Adrenal gland (tissue), 12 donors: ENCODE data around the gene GALNT1. TPM values are rescaled to one million over a fixed set of nuclear protein-coding genes. Genes with fewer than 3 reads are reported as not detected.

Experiments used
- DNase-seq, 7 donors: peaks; one replicate each; pipeline ENCODE4 v3.0.0-alpha.2; 2019 to 2020
- H3K27ac ChIP-seq, 5 donors: fragments of 200-600 bp; sonication (generic) in 4 of 5; 1 replicate in 3 of 5; 2 replicates in 2 of 5; pipeline versions ENCODE4 v1.5.1 to v1.8.0; 2016 to 2020; ENCODE audit warnings: mild to moderate bottlenecking in 1 of 5
- H3K27me3 ChIP-seq: fragments of 200-600 bp; 2 replicates; pipeline ENCODE4 v1.8.0; 2021
- H3K36me3 ChIP-seq, 2 donors: fragments of 200-600 bp; replicated peaks in 1 of 2; 1 replicate in 1 of 2; 2 replicates in 1 of 2; pipeline versions ENCODE4 v1.5.1 to v1.8.0; 2018 to 2022
- H3K4me1 ChIP-seq, 2 donors: fragments of 200-600 bp; replicated peaks in 1 of 2; 1 replicate in 1 of 2; 2 replicates in 1 of 2; pipeline versions ENCODE4 v1.5.1 to v1.8.0; 2018 to 2021
- H3K4me3 ChIP-seq, 4 donors: fragments of 200-600 bp; sonication (generic) in 3 of 4; one replicate each; pipeline ENCODE4 v1.5.1; 2016 to 2018
- H3K9me3 ChIP-seq, 3 donors: fragments of 200-600 bp; sonication (generic) in 1 of 3; replicated peaks in 1 of 3; 1 replicate in 2 of 3; 2 replicates in 1 of 3; pipeline versions ENCODE4 v1.5.1 to v1.8.0; 2016 to 2021
- CTCF ChIP-seq, 6 experiments: fragments of 450-650 bp in 4 of 6; fragments of 200-600 bp in 2 of 6; sonication (generic) in 1 of 6; IDR thresholded peaks; 1 replicate in 5 of 6; 2 replicates in 1 of 6; pipeline versions ENCODE4 v1.5.1 to v1.8.0; 2016 to 2021; ENCODE audit warnings: antibody characterized with exemption in 6 of 6, mild to moderate bottlenecking in 2 of 6, moderate library complexity in 1 of 6
- POLR2A ChIP-seq, 2 donors: fragments of 450-650 bp; IDR thresholded peaks; one replicate each; pipeline ENCODE4 v1.6.1; 2017; ENCODE audit warnings: antibody characterized with exemption in 2 of 2, mild to moderate bottlenecking in 2 of 2, moderate library complexity in 1 of 2
- WGBS, 4 donors: extraction: QIAGEN DNeasy Blood & Tissue Kit in 2 of 4; methylation state at CpG; one replicate each; pipeline versions ENCODE4 v1.1.5 to v1.1.7; 2013 to 2017; 5-methylcytosine and 5-hydroxymethylcytosine counted together
- intact Hi-C, 2 donors: fragments of 100-400 bp; cut with DNase I; formaldehyde crosslinking; loops; one replicate each; pipeline versions ENCODE4 v1.14.1 to v1.15.0; 2022 to 2023
- polyA plus RNA-seq, 3 donors: library from polyadenylated mRNA; stranded (reverse); fragments of 200-250 nt in 2 of 3; fragments of 350-450 nt in 1 of 3; fragmentation: Illumina TruSeq in 1 of 3; extraction: RNeasy Lipid Tissue Mini Kit (QIAGEN cat#74804) in 1 of 3; gene quantifications; one replicate each; pipeline ENCODE4 v1.2.3, GENCODE V29; 2013 to 2014
- total RNA-seq, 9 donors: library from RNA; depleted of rRNA in 4 of 9; stranded (reverse); fragments of >200 nt in 4 of 9; fragments of 120-200 nt in 1 of 9; fragmentation: NEBNext Ultra II Directional in 1 of 9; extraction: Animal tissue kit (Norgen Biotek cat#: 25700) in 1 of 9; gene quantifications; one replicate each; pipeline versions ENCODE4 v1.1.0 to v1.2.4, GENCODE V29; 2013 to 2023
- donor health status: healthy with polysubstance abuse.
- donor health status: Bipolar disorder and iron deficiency.
- donor health status: DM: yes; HTN: yes; CAD: no.
- donor health status: DM: no; HTN: no; CAD: no.
- donor health status: DM: no; HTN: no; CAD: no.
- donor health status: DM: yes; HTN: yes; CAD: no.

The GALNT1 gene
- total and polyA plus RNA-seq, 12 donors, result 9.7 to 130 (median 65.4) TPM

- Histone ChIP-seq H3K36me3 (no peaks in the 10 kb centered on the region), H3K27ac (no peak overlapping the region), H3K27me3 (no peaks in the 10 kb centered on the region), H3K4me3 (no peak overlapping the region), H3K9me3 (no peaks in the 10 kb centered on the region), H3K4me1 (no peaks in the 10 kb centered on the region)
- TF ChIP-seq POLR2A (IDR thresholded peaks at IDR 0.05) (no peak), CTCF (IDR thresholded peaks at IDR 0.05) (no peak)
- 76 to 81% (median 79%) methylated on average over 1 of the region's 1 CpG for WGBS, 4 donors
- intact Hi-C loops, result no loop called here
- DNase-seq, result no peak
Observed at GRCh38 chr18:35671966-35672603, 90.5 kb downstream of the GALNT1 start.

GRCh38 chr18:35672897-35673296 lies 91.4 kb downstream of the GALNT1 start:
- Histone ChIP-seq H3K27me3 (no peaks in the 10 kb centered on the region), H3K27ac (no peak overlapping the region), H3K9me3 (no peaks in the 10 kb centered on the region), H3K36me3 (no peaks in the 10 kb centered on the region), H3K4me3 (no peak overlapping the region), H3K4me1 (no peaks in the 10 kb centered on the region)
- peak in 2 of 7 donors; percentile 7 to 19 for DNase-seq
- TF ChIP-seq POLR2A (IDR thresholded peaks at IDR 0.05) (no peak), CTCF (IDR thresholded peaks at IDR 0.05) (no peak)
- 95 to 100% (median 96%) methylated on average over 1 of the region's 1 CpG for WGBS, 4 donors
- intact Hi-C loops, result no loop called here

GRCh38 chr18:35673682-35674081 lies 92.1 kb downstream of the GALNT1 start:
- intact Hi-C loops, result no loop called here
- 95 to 100% (median 99%) methylated on average over 1 of the region's 1 CpG for WGBS, 4 donors
- Histone ChIP-seq H3K36me3 (no peaks in the 10 kb centered on the region), H3K9me3 (no peaks in the 10 kb centered on the region), H3K27ac (no peak overlapping the region), H3K27me3 (no peaks in the 10 kb centered on the region), H3K4me3 (no peak overlapping the region), H3K4me1 (no peaks in the 10 kb centered on the region)
- no peak for DNase-seq
- TF ChIP-seq CTCF (IDR thresholded peaks at IDR 0.05) (no peak), POLR2A (IDR thresholded peaks at IDR 0.05) (no peak)

GRCh38 chr18:35680139-35680551 lies 98.6 kb downstream of the GALNT1 start:
- Histone ChIP-seq H3K36me3 (no peaks in the 10 kb centered on the region), H3K27me3 (no peaks in the 10 kb centered on the region), H3K27ac (no peak overlapping the region), H3K4me3 (no peak overlapping the region), H3K4me1 (no peaks in the 10 kb centered on the region), H3K9me3 (no peaks in the 10 kb centered on the region)
- intact Hi-C loops, result no loop called here
- DNase-seq, result no peak
- TF ChIP-seq CTCF (IDR thresholded peaks at IDR 0.05) (no peak), POLR2A (IDR thresholded peaks at IDR 0.05) (no peak)
